Fibroblast of lung (primary cell): Measurements from ENCODE around the gene DPH7.

Source experiments
- EZH2 ChIP-seq: IDR thresholded peaks from 2 replicates; pipeline ENCODE4 v1.5.1; 2012; ENCODE audit warnings: low read length, control low read depth, mild to moderate bottlenecking; ENCODE audit errors: missing control alignments
- TF ChIP-seq, protein P1 (sequence below), 2 donors: IDR thresholded peaks in 1 of 2; conservative IDR thresholded peaks in 1 of 2; 1 replicate in 1 of 2; 2 replicates in 1 of 2; pipeline ENCODE4 v1.5.1; 2011 to 2012; ENCODE audit warnings: low read length in 2 of 2, control low read depth in 1 of 2, inconsistent platforms in 1 of 2, low read depth in 1 of 2, mild to moderate bottlenecking in 1 of 2

DNA sequence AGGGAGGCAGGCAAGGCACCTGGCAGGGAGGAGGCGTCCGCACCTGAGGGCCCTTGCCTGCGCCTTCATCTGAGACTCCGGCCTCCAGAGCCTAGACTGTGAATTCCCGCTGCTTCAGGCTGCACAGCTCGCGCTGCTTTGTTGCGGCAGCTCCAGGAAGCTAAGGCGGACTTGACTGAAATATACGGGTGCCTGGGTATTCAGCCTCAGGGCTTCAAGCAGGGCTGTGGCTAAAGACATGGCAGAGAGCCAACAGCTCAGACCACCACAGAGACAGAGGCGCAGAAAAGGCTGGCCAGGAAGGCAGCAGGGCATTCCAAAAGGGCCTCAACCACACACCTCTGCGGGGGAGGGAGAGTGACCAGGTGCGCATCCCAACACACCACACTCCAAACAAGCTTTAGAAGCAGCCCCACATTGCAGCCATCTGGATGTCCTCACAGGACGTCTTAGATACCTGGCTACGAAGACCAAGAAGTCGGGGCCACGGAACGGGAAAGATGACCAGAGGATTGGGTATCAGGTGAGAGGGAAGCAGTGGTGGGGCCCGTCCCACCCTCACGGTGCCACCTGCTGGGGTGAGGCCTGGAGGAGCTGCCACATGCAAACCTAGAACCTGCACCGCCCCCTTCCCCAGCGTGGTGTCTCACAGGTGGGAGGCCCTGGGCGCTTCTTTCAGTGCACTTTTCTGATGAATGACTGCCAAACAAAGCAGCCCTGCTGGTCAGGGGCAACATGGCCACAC is 1.7 kb upstream of the DPH7 start:
- TF ChIP-seq, protein P1, sequence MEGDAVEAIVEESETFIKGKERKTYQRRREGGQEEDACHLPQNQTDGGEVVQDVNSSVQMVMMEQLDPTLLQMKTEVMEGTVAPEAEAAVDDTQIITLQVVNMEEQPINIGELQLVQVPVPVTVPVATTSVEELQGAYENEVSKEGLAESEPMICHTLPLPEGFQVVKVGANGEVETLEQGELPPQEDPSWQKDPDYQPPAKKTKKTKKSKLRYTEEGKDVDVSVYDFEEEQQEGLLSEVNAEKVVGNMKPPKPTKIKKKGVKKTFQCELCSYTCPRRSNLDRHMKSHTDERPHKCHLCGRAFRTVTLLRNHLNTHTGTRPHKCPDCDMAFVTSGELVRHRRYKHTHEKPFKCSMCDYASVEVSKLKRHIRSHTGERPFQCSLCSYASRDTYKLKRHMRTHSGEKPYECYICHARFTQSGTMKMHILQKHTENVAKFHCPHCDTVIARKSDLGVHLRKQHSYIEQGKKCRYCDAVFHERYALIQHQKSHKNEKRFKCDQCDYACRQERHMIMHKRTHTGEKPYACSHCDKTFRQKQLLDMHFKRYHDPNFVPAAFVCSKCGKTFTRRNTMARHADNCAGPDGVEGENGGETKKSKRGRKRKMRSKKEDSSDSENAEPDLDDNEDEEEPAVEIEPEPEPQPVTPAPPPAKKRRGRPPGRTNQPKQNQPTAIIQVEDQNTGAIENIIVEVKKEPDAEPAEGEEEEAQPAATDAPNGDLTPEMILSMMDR (conservative IDR thresholded peaks at IDR 0.05 in 1 of 2, IDR thresholded peaks at IDR 0.05 in 1 of 2; ENCODE audit: low read depth in 1 of 2, low read length in 2 of 2) = no peak
- no peak for TF ChIP-seq EZH2
